Activated CD4-positive, alpha-beta T cell treated with anti-CD3 and anti-CD28 coated beads for 36 hours (primary cell): Measurements from ENCODE around the gene TSPOAP1. TPM values are rescaled to one million over a fixed set of nuclear protein-coding genes. Genes with fewer than 3 reads are reported as not detected.

Experiments
- ATAC-seq: fragments of 200-7000 bp; cut with Tn5 transposase; one replicate; pipeline ENCODE4 v1.10.0; 2021; ENCODE audit warnings: mild to moderate bottlenecking, moderate library complexity
- CTCF ChIA-PET: fragments of 350-600 bp; sonication (Branson Sonifier 250); formaldehyde crosslinking; loops from one replicate; lab custom pipeline; 2021; ENCODE audit warnings: antibody characterized with exemption; lab: Charles Lee
- POLR2A ChIA-PET: fragments of 350-600 bp; sonication (Branson Sonifier 250); formaldehyde crosslinking; loops from one replicate; lab custom pipeline; 2021; ENCODE audit warnings: antibody characterized with exemption, inconsistent platforms; lab: Charles Lee
- DNase-seq: peaks from one replicate; pipeline ENCODE4 v3.0.0-alpha.2; 2020
- H3K27ac Mint-ChIP-seq: one replicate; pipeline ENCODE4 v1.8.0; 2021; ENCODE audit warnings: mixed read lengths
- H3K27me3 Mint-ChIP-seq: one replicate; pipeline ENCODE4 v1.8.0; 2021; ENCODE audit warnings: mixed read lengths
- H3K36me3 Mint-ChIP-seq: one replicate; pipeline ENCODE4 v1.8.0; 2021; ENCODE audit warnings: low read depth, mixed read lengths
- H3K4me1 Mint-ChIP-seq: one replicate; pipeline ENCODE4 v1.8.0; 2021; ENCODE audit warnings: mixed read lengths
- H3K4me3 Mint-ChIP-seq: one replicate; pipeline ENCODE4 v1.8.0; 2021; ENCODE audit warnings: mild to moderate bottlenecking, moderate library complexity, mixed read lengths
- H3K9me3 Mint-ChIP-seq: one replicate; pipeline ENCODE4 v1.8.0; 2021; ENCODE audit warnings: low read depth, mixed read lengths
- intact Hi-C, 2 experiments: fragments of 100-400 bp; cut with DNase I in 1 of 2; cut with micrococcal nuclease in 1 of 2; formaldehyde crosslinking; loops; one replicate each; pipeline versions ENCODE4 v1.14.2 to v1.15.1; 2022 to 2024; cut with DNase I, micrococcal nuclease
- total RNA-seq, 2 experiments: library from RNA; stranded (reverse); gene quantifications; one replicate each; pipeline ENCODE4 v1.2.3, GENCODE V29; 2021

Gene TSPOAP1
- total RNA-seq, 2 experiments from 2014 or later: 11.8 to 12.4 TPM

DNA sequence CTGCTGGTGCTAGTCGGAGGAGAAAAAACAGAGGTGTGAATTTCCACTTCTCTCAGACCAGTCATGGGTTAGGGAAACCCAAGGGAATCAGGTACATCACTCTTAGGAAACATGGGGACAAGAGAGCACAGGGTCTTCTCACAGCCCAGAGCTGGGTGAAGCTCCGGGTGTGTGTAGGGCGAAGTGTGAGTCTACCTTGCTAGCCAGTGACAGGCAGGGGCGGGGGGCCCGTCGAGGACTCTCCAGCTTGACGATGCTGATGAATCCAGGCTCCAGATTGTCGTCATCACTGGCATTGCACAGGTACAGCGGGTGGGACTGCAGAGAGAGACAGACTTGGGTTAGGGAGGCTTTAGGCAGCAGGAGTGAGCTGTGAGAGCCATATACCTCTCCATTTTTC, 42.1 kb upstream of the TSPOAP1 start:
- Mint-ChIP-seq H3K4me3 (no peak overlapping the region), H3K4me1 (peaks cover 3% of the 10 kb centered on the region)
- CTCF ChIA-PET: interaction anchor here (1.0 to 1.8 kb wide), 2 partner anchors 16 to 53 kb away, joined by 3 to 5 read pairs; no protein-coding TSS in a partner anchor

GRCh38 chr17:58370309-58370708, 41.7 kb upstream of the TSPOAP1 start:
- ChIA-PET POLR2A (no interaction called here), CTCF (interaction anchor here (0.6 to 1.8 kb wide), 4 partner anchors 8 to 69 kb away, joined by 3 to 5 read pairs (median 3); no protein-coding TSS in a partner anchor)
- Mint-ChIP-seq H3K27me3 (no peaks in the 10 kb centered on the region), H3K27ac (no peak overlapping the region), H3K9me3 (no peaks in the 10 kb centered on the region), H3K4me3 (no peak overlapping the region), H3K4me1 (peaks cover 3% of the 10 kb centered on the region), H3K36me3 (no peaks in the 10 kb centered on the region)
- intact Hi-C loops: no loop called here
- no peak for ATAC-seq
- DNase-seq: no peak

More for the DNA sequence above, 42.1 kb upstream of the TSPOAP1 start:
- POLR2A ChIA-PET: no interaction called here
- ATAC-seq (no peak), DNase-seq (no peak)
- no peak overlapping the region for H3K27ac Mint-ChIP-seq
- H3K9me3 Mint-ChIP-seq: no peaks in the 10 kb centered on the region
- H3K36me3 Mint-ChIP-seq: no peaks in the 10 kb centered on the region
- no peaks in the 10 kb centered on the region for H3K27me3 Mint-ChIP-seq
- intact Hi-C loops: no loop called here

DNA sequence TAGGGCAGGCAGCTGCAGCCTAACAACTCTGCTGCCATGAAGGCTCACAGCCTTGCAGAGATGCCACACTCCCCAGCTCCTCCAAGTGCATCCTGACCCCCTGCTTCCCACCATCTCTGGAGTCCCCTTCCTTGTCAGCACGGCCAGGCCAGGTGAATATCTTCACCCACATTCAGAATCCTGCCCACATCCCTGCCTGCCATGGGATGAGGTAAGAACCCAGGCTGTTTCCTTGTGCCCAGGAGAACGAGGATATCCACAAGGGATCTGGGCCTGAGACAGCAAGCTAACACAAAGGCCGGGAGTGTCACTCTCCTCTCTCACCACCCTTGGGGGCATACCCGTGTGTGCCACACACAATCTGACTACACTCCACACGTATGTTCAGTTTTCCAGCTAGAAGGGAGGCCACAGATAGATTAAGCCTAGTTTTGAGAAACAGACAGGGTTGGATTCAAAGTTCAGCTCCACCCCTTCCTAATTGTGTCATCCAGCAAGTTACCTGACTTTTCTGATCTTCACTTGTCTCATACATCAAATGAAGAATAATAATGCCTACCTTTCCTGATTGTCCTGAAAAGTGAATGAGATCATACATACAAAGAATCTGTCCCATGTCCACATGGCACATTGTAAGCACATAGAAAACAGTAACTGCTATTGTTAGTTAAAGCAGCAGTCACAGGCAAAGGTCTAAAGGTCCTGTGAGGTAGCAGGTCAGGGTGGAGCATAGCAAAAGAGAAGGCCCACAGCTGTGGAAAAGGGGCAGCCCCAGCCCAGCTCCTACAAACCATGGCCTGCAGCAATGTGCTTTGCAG, 40.8 kb upstream of the TSPOAP1 start:
- no peak overlapping the region for H3K4me3 Mint-ChIP-seq
- no peaks in the 10 kb centered on the region for H3K36me3 Mint-ChIP-seq
- intact Hi-C loops: no loop called here
- ChIA-PET POLR2A (no interaction called here), CTCF (interaction anchor here (0.6 to 1.8 kb wide), 5 partner anchors 9 to 68 kb away, joined by 3 to 5 read pairs (median 3); no protein-coding TSS in a partner anchor)
- no peaks in the 10 kb centered on the region for H3K9me3 Mint-ChIP-seq
- ATAC-seq: no peak
- DNase-seq: no peak
- H3K27ac Mint-ChIP-seq: no peak overlapping the region
- no peaks in the 10 kb centered on the region for H3K27me3 Mint-ChIP-seq
- peaks cover 3% of the 10 kb centered on the region for H3K4me1 Mint-ChIP-seq

GRCh38 chr17:58368860-58369213, 40.2 kb upstream of the TSPOAP1 start:
- Mint-ChIP-seq H3K27me3 (no peaks in the 10 kb centered on the region), H3K27ac (no peak overlapping the region), H3K4me1 (peaks cover 3% of the 10 kb centered on the region), H3K36me3 (no peaks in the 10 kb centered on the region), H3K4me3 (no peak overlapping the region), H3K9me3 (no peaks in the 10 kb centered on the region)
- DNase-seq: no peak
- intact Hi-C loops: no loop called here
- ChIA-PET CTCF (interaction anchor here (0.9 to 1.0 kb wide), 2 partner anchors 10 to 43 kb away, joined by 3 to 4 read pairs; no protein-coding TSS in a partner anchor), POLR2A (no interaction called here)
- ATAC-seq: no peak

GRCh38 chr17:58367461-58367860, 38.9 kb upstream of the TSPOAP1 start:
- ChIA-PET POLR2A (no interaction called here), CTCF (interaction anchor here (0.7 to 0.9 kb wide), 2 partner anchors 33 to 50 kb away, joined by 3 read pairs; no protein-coding TSS in a partner anchor)
- intact Hi-C loops: no loop called here
- H3K4me1 Mint-ChIP-seq: peaks cover 3% of the 10 kb centered on the region
- H3K4me3 Mint-ChIP-seq: no peak overlapping the region
- H3K36me3 Mint-ChIP-seq: no peaks in the 10 kb centered on the region
- no peaks in the 10 kb centered on the region for H3K27me3 Mint-ChIP-seq
- H3K27ac Mint-ChIP-seq: no peak overlapping the region
- H3K9me3 Mint-ChIP-seq: no peaks in the 10 kb centered on the region
- no peak for ATAC-seq
- no peak for DNase-seq

DNA sequence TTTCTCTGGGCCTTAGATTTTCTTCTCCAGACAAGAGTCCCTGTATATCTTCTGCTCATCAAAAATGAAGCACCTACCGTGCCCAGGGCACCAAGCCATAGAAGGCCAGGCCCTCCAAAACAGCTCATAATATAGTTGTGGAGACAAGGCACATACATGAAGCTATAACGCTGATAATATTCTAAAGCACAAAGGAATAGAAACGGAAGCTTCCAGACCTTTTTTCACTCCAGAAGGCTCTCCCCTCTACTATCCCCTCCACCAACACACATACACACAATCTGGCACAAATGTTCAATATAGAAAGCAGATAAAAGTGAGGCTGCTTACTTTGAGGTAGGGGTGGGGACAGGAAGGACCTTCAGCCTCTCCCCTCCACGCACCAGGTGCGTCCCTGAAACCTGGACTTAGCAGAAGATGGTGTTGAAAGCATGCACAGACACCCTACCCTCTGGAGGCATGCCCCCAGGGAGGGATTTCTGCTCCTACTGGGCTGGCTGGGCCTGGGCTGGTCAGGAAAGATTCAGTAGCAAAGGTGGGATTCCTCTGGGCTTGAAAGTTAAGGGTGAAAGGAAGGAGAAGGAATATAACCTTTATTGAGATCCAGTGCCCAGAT, 37.5 kb upstream of the TSPOAP1 start:
- ChIA-PET POLR2A (interaction anchor here (1.1 kb wide), 1 partner anchor 51 kb away, joined by 5 read pairs; the partner anchor contains the start of gene RNF43), CTCF (interaction anchor here (1.0 to 1.1 kb wide), 3 partner anchors 17 to 87 kb away, joined by 3 to 4 read pairs (median 4); no protein-coding TSS in a partner anchor)
- no peaks in the 10 kb centered on the region for H3K27me3 Mint-ChIP-seq
- intact Hi-C loops: no loop called here
- no peak overlapping the region for H3K4me3 Mint-ChIP-seq
- H3K36me3 Mint-ChIP-seq: no peaks in the 10 kb centered on the region
- DNase-seq (no peak), ATAC-seq (no peak)
- H3K27ac Mint-ChIP-seq: no peak overlapping the region
- H3K9me3 Mint-ChIP-seq: no peaks in the 10 kb centered on the region
- peaks cover 3% of the 10 kb centered on the region for H3K4me1 Mint-ChIP-seq

- no peak for ATAC-seq
- H3K4me1 Mint-ChIP-seq: peaks cover 3% of the 10 kb centered on the region
- intact Hi-C loops: no loop called here
- no peak overlapping the region for H3K27ac Mint-ChIP-seq
- CTCF ChIA-PET: interaction anchor here (1.1 to 1.6 kb wide), 5 partner anchors 13 to 52 kb away, joined by 3 to 5 read pairs (median 4); partner anchors contain the start of gene RNF43
- H3K27me3 Mint-ChIP-seq: no peaks in the 10 kb centered on the region
- POLR2A ChIA-PET: interaction anchor here (1.1 kb wide), 1 partner anchor 52 kb away, joined by 5 read pairs; the partner anchor contains the start of gene RNF43
- no peak for DNase-seq
- H3K9me3 Mint-ChIP-seq: no peaks in the 10 kb centered on the region
- no peaks in the 10 kb centered on the region for H3K36me3 Mint-ChIP-seq
- H3K4me3 Mint-ChIP-seq: no peak overlapping the region
Measured at GRCh38 chr17:58365185-58365979, 36.8 kb upstream of the TSPOAP1 start.

DNA sequence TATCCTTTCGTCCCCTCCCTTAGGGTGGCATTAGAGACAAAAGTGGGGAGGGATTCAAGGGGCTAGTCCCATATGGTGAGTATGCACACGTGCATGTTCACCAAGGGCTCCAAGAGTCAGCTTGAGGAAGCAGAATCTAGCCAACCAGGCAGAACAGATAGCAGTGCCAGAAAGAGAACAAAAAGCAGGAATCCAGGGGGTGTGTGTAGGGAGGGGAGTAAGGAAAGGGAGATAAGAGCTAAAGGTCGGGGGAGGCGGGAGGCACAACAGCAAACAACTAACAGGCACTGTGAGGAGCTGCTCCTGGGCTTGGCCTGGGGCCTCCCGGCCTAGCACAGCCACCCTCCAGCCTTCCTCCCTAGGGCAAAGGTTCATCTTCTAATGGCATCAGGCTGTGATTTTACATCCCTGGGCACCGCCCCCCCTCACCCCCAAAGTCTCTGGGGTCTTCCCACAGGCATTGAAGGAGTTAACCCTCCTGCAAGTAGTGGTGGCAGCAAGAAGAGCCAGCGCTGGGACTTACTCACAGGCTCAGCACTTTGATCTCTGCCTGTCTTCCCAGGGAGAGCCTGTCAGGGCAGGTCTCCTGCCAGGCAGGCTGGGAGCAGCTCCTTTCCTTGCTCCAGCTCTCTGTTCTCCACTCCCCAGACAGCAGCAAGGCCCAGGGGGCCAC, 35.8 kb upstream of the TSPOAP1 start:
- Mint-ChIP-seq H3K9me3 (no peaks in the 10 kb centered on the region), H3K27ac (no peak overlapping the region), H3K36me3 (no peaks in the 10 kb centered on the region), H3K4me1 (peaks cover 3% of the 10 kb centered on the region), H3K27me3 (no peaks in the 10 kb centered on the region), H3K4me3 (no peak overlapping the region)
- POLR2A ChIA-PET: interaction anchor here (1.2 kb wide), 1 partner anchor 12 kb away, joined by 3 read pairs; the partner anchor contains the start of gene SUPT4H1
- intact Hi-C loops: no loop called here
- CTCF ChIA-PET: interaction anchor here (1.1 to 2.4 kb wide), 6 partner anchors 12 to 56 kb away, joined by 3 to 7 read pairs (median 4); partner anchors contain the start of genes RNF43 and SUPT4H1
- no peak for ATAC-seq
- no peak for DNase-seq

DNA sequence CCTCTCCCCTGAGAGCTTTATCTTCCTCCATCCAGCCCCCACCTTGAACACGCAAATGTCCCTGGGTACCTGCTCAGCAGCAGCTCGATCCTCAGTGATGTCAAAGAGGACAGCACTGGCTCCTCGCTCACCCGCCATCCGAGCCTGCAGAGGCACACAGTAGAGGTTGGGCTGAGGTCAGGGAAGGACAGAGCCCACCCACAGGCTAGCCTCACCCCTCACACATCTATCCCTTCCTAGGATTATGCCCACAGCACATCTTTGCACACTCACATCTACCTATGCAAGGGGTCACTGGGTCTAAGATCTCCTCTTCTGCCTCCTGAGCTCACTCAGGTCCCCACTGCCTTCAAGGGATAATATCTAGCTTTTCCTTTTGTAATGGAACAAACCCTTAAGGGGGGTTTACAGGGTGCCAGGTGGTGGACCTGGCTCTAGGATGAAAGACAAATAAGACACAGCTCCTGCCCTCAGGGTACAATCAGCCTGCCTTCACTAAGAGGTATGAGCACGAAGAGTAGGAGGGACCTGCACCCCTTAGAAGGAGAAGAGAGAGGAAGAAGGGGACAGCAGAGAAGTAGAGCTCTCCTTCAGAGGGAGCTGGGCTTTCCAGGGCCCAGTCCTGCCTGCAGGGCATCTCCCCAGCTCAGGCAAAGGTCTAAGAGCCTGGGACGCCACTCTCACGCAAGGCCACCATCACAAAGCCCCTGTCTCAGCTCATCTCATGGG, 35.0 kb upstream of the TSPOAP1 start:
- no peak for ATAC-seq
- POLR2A ChIA-PET: interaction anchor here (0.7 to 1.2 kb wide), 2 partner anchors 12 to 267 kb away, joined by 3 to 4 read pairs; partner anchors contain the start of gene SUPT4H1

More for the DNA sequence above, 35.0 kb upstream of the TSPOAP1 start:
- no peaks in the 10 kb centered on the region for H3K36me3 Mint-ChIP-seq
- CTCF ChIA-PET: interaction anchor here (1.2 to 2.4 kb wide), 4 partner anchors 11 to 57 kb away, joined by 4 to 7 read pairs (median 4); partner anchors contain the start of gene SUPT4H1
- H3K4me1 Mint-ChIP-seq: peaks cover 3% of the 10 kb centered on the region
- no peaks in the 10 kb centered on the region for H3K9me3 Mint-ChIP-seq
- no peak for DNase-seq
- H3K4me3 Mint-ChIP-seq: no peak overlapping the region
- intact Hi-C loops: no loop called here
- no peaks in the 10 kb centered on the region for H3K27me3 Mint-ChIP-seq
- H3K27ac Mint-ChIP-seq: no peak overlapping the region
